Mesenchymal stem cell (in vitro differentiated cells and primary cell): ENCODE results near the gene ANKS1B.

Source experiments
- DNase-seq: peaks from one replicate; pipeline ENCODE4 v3.0.0-alpha.2; 2013
- H2AFZ ChIP-seq: one replicate; pipeline ENCODE4 v1.6.1; 2013; ENCODE audit warnings: low read depth, mild to moderate bottlenecking, control low read depth, inconsistent platforms, low read length, moderate library complexity
- H2AK5ac ChIP-seq: 2 replicates; pipeline ENCODE4 v1.6.1; 2013; ENCODE audit warnings: low read length, moderate library complexity, mild to moderate bottlenecking, inconsistent platforms; ENCODE audit not compliant: severe bottlenecking
- H2BK120ac ChIP-seq: one replicate; pipeline ENCODE4 v1.6.1; 2013; ENCODE audit warnings: low read depth, mild to moderate bottlenecking, inconsistent platforms, low read length, moderate library complexity
- H2BK12ac ChIP-seq, 2 experiments: one replicate each; pipeline ENCODE4 v1.6.1; 2013; ENCODE audit warnings: inconsistent platforms in 2 of 2, low read length in 2 of 2, mild to moderate bottlenecking in 2 of 2, moderate library complexity in 2 of 2, control low read depth in 1 of 2
- H2BK15ac ChIP-seq: one replicate; pipeline ENCODE4 v1.6.1; 2013; ENCODE audit warnings: mild to moderate bottlenecking, low read depth, inconsistent platforms; ENCODE audit not compliant: poor library complexity, severe bottlenecking
- H2BK5ac ChIP-seq: 2 replicates; pipeline ENCODE4 v1.6.1; 2013; ENCODE audit warnings: low read depth, mild to moderate bottlenecking, low read length, control low read depth, inconsistent platforms; ENCODE audit not compliant: poor library complexity, severe bottlenecking
- H3K14ac ChIP-seq, 2 experiments: one replicate each; pipeline ENCODE4 v1.6.1; 2013; ENCODE audit warnings: inconsistent platforms in 2 of 2, low read length in 2 of 2, control low read depth in 1 of 2, mild to moderate bottlenecking in 1 of 2, moderate library complexity in 1 of 2
- H3K18ac ChIP-seq, 2 experiments: one replicate each; pipeline ENCODE4 v1.6.1; 2013; ENCODE audit warnings: inconsistent platforms in 2 of 2, low read length in 2 of 2, control low read depth in 1 of 2, low read depth in 1 of 2, mild to moderate bottlenecking in 1 of 2
- H3K23ac ChIP-seq, 2 experiments: one replicate each; pipeline ENCODE4 v1.6.1; 2013; ENCODE audit warnings: inconsistent platforms in 2 of 2, low read length in 2 of 2, mild to moderate bottlenecking in 2 of 2, moderate library complexity in 2 of 2, control low read depth in 1 of 2
- H3K27ac ChIP-seq: 2 replicates; pipeline ENCODE4 v1.5.1; 2013; ENCODE audit warnings: mild to moderate bottlenecking, moderate library complexity, low read length, control low read depth, inconsistent platforms; ENCODE audit not compliant: poor library complexity, severe bottlenecking
- H3K27me3 ChIP-seq, 2 experiments: 2 replicates each; pipeline versions ENCODE4 v1.6.1 to v1.7.0; 2013; ENCODE audit warnings: low read length in 2 of 2, mild to moderate bottlenecking in 2 of 2, moderate library complexity in 2 of 2, control low read depth in 1 of 2, inconsistent platforms in 1 of 2; ENCODE audit not compliant: control insufficient read depth in 1 of 2, insufficient read depth in 1 of 2
- H3K36me3 ChIP-seq, 2 experiments: 2 replicates each; pipeline versions ENCODE4 v1.6.1 to v1.7.0; 2013; ENCODE audit warnings: low read length in 2 of 2, control low read depth in 1 of 2, inconsistent platforms in 1 of 2, low read depth in 1 of 2, mild to moderate bottlenecking in 1 of 2; ENCODE audit not compliant: insufficient read depth in 2 of 2, control insufficient read depth in 1 of 2
- H3K4ac ChIP-seq, 2 experiments: one replicate each; pipeline ENCODE4 v1.6.1; 2013; ENCODE audit warnings: inconsistent platforms in 2 of 2, low read length in 2 of 2, mild to moderate bottlenecking in 2 of 2, moderate library complexity in 2 of 2, control low read depth in 1 of 2, low read depth in 1 of 2
- H3K4me1 ChIP-seq: 2 replicates; pipeline ENCODE4 v1.6.1; 2013; ENCODE audit warnings: low read depth, low read length, control low read depth; ENCODE audit not compliant: control insufficient read depth, insufficient read depth
- H3K4me2 ChIP-seq: 2 replicates; pipeline ENCODE4 v1.6.1; 2013; ENCODE audit warnings: low read length, mild to moderate bottlenecking, inconsistent platforms; ENCODE audit not compliant: poor library complexity, severe bottlenecking
- H3K4me3 ChIP-seq, 2 experiments: 2 replicates each; pipeline versions ENCODE4 v1.5.1 to v1.7.0; 2013; ENCODE audit warnings: low read length in 2 of 2, mild to moderate bottlenecking in 2 of 2, control low read depth in 1 of 2, low read depth in 1 of 2; ENCODE audit not compliant: insufficient read depth in 1 of 2
- H3K79me1 ChIP-seq: replicated peaks from 2 replicates; pipeline ENCODE4 v1.6.1; 2013; ENCODE audit warnings: mild to moderate bottlenecking, control low read depth, low read length, inconsistent platforms; ENCODE audit not compliant: poor library complexity, severe bottlenecking
- H3K9ac ChIP-seq: 2 replicates; pipeline ENCODE4 v1.7.0; 2013; ENCODE audit warnings: mild to moderate bottlenecking, low read length, moderate library complexity
- H3K9me3 ChIP-seq: 2 replicates; pipeline ENCODE4 v1.7.0; 2013; ENCODE audit warnings: mild to moderate bottlenecking, low read length; ENCODE audit not compliant: control insufficient read depth
- H4K8ac ChIP-seq: one replicate; pipeline ENCODE4 v1.6.1; 2013; ENCODE audit warnings: inconsistent platforms, mild to moderate bottlenecking, low read length, moderate library complexity
- H4K91ac ChIP-seq: one replicate; pipeline ENCODE4 v1.6.1; 2013; ENCODE audit warnings: mild to moderate bottlenecking, low read length, inconsistent platforms
- WGBS: methylation state at CpG from one replicate; pipeline ENCODE4 v1.1.7; 2013; ENCODE audit warnings: mixed read lengths; 5-methylcytosine and 5-hydroxymethylcytosine counted together

Gene ANKS1B

DNA sequence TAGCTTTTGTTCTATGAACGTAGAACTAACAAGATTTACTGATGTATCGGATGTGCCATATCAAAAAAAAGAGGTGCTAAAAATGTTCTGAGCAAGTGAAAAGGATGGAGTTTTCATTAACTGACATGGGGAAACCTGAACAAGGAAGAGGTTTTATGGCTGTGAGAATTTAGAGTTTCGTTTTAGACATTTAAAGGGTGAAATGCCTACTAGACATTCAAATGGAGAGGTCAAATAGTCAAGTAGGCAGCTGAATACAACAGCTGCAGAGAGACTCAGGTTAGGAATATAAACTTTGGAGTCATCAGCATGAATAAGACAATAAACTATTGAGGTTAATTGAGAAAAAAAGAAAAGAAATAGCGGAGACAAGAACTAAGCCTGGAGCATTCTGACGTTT, 702.1 kb downstream of the ANKS1B start:
- no peak overlapping the region for H2BK15ac ChIP-seq
- no peak overlapping the region for H2BK5ac ChIP-seq
- H2AFZ ChIP-seq: no peak overlapping the region
- H3K4me1 ChIP-seq: no peaks in the 10 kb centered on the region
- H3K18ac ChIP-seq: no peak overlapping the region
- H2BK12ac ChIP-seq: no peak overlapping the region
- H3K79me1 ChIP-seq: no peaks in the 10 kb centered on the region
- no peaks in the 10 kb centered on the region for H3K27me3 ChIP-seq
- no peak overlapping the region for H2AK5ac ChIP-seq
- no peak overlapping the region for H3K4me2 ChIP-seq
- H3K14ac ChIP-seq: no peak overlapping the region
- no peak for DNase-seq
- no peak overlapping the region for H2BK120ac ChIP-seq
- H3K9me3 ChIP-seq: peaks cover 19% of the 10 kb centered on the region
- no peak overlapping the region for H4K91ac ChIP-seq
- no peak overlapping the region for H3K4me3 ChIP-seq
- WGBS: 77% methylated on average over 5 of the region's 5 CpGs
- H3K27ac ChIP-seq: no peak overlapping the region
- H3K9ac ChIP-seq: no peak overlapping the region
- no peak overlapping the region for H3K4ac ChIP-seq
- no peak overlapping the region for H3K23ac ChIP-seq
- H3K36me3 ChIP-seq: no peaks in the 10 kb centered on the region
- H4K8ac ChIP-seq: no peak overlapping the region

- Histone ChIP-seq H3K4ac (no peak overlapping the region), H3K27me3 (no peaks in the 10 kb centered on the region), H3K4me1 (no peaks in the 10 kb centered on the region), H2AK5ac (no peak overlapping the region), H3K4me3 (no peak overlapping the region), H2BK120ac (no peak overlapping the region), H3K14ac (no peak overlapping the region), H2BK5ac (no peak overlapping the region), H3K27ac (no peak overlapping the region), H4K91ac (no peak overlapping the region), H2BK12ac (no peak overlapping the region), H2AFZ (no peak overlapping the region), H3K4me2 (no peak overlapping the region), H3K9me3 (peaks cover 16% of the 10 kb centered on the region), H4K8ac (no peak overlapping the region), H2BK15ac (no peak overlapping the region), H3K36me3 (no peaks in the 10 kb centered on the region), H3K9ac (no peak overlapping the region), H3K18ac (no peak overlapping the region), H3K79me1 (no peaks in the 10 kb centered on the region), H3K23ac (no peak overlapping the region)
- no peak for DNase-seq
- WGBS: 84% methylated on average over 1 of the region's 1 CpG
These were observed 702.6 kb downstream of the ANKS1B start for GRCh38 chr12:99282086-99282485.

DNA sequence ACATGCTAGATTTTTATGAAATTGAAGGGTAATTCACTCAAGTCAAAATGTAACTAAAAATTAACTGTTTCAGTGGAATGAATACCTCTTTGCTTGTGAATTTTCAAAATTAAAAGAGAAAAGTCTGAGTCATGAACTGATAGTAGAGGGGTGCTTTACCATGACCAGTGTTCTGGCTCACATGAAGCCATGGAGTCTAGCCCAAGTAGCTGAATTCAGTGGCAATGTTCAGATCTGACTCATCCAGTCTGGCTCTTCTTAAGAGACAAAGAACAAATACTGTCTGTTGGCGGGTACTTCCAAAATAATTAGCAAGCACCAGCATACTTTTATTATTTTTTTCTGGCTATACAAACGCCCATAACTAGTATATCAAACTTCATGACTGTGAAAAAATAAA, 703.5 kb downstream of the ANKS1B start:
- Histone ChIP-seq H2BK5ac (no peak overlapping the region), H2BK15ac (no peak overlapping the region), H4K91ac (no peak overlapping the region), H3K14ac (no peak overlapping the region), H2AFZ (no peak overlapping the region), H3K23ac (no peak overlapping the region), H2BK120ac (no peak overlapping the region), H4K8ac (no peak overlapping the region), H2BK12ac (no peak overlapping the region), H3K4me1 (no peaks in the 10 kb centered on the region), H3K36me3 (no peaks in the 10 kb centered on the region), H3K18ac (no peak overlapping the region), H3K79me1 (no peaks in the 10 kb centered on the region), H3K9ac (no peak overlapping the region), H3K4ac (no peak overlapping the region), H2AK5ac (no peak overlapping the region), H3K27me3 (no peaks in the 10 kb centered on the region), H3K4me2 (no peak overlapping the region), H3K27ac (no peak overlapping the region), H3K9me3 (peaks cover 16% of the 10 kb centered on the region), H3K4me3 (no peak overlapping the region)
- no peak for DNase-seq
- WGBS: no CpG with 5 or more reads among the region's 2 CpGs

GRCh38 chr12:99278899-99279298, 705.8 kb downstream of the ANKS1B start:
- H3K36me3 ChIP-seq: no peaks in the 10 kb centered on the region
- no peak overlapping the region for H2BK5ac ChIP-seq
- 54% methylated on average over 2 of the region's 2 CpGs for WGBS
- H2BK120ac ChIP-seq: no peak overlapping the region
- no peak overlapping the region for H4K91ac ChIP-seq
- H3K4ac ChIP-seq: no peak overlapping the region
- no peak overlapping the region for H3K9ac ChIP-seq
- H4K8ac ChIP-seq: no peak overlapping the region
- no peak overlapping the region for H3K14ac ChIP-seq
- H2BK15ac ChIP-seq: no peak overlapping the region
- H3K9me3 ChIP-seq: peaks cover 12% of the 10 kb centered on the region
- no peak overlapping the region for H3K23ac ChIP-seq
- H3K4me3 ChIP-seq: no peak overlapping the region
- DNase-seq: no peak
- no peaks in the 10 kb centered on the region for H3K4me1 ChIP-seq
- H3K27me3 ChIP-seq: no peaks in the 10 kb centered on the region
- H2AFZ ChIP-seq: no peak overlapping the region
- H3K79me1 ChIP-seq: no peaks in the 10 kb centered on the region
- H2BK12ac ChIP-seq: no peak overlapping the region
- H3K4me2 ChIP-seq: no peak overlapping the region
- no peak overlapping the region for H2AK5ac ChIP-seq
- no peak overlapping the region for H3K27ac ChIP-seq
- H3K18ac ChIP-seq: no peak overlapping the region
